HepG2 (cell line): Measurements from ENCODE around the gene VWCE. TPM values are rescaled to one million over a fixed set of nuclear protein-coding genes. Genes with fewer than 3 reads are reported as not detected.

Experiments used
- BRCA1 ChIP-seq: sonication (generic); formaldehyde crosslinking; IDR thresholded peaks from 2 replicates; pipeline ENCODE4 v1.4.0; 2020; ENCODE audit warnings: missing genetic modification reagents
- CSRNP2 ChIP-seq: sonication (generic); formaldehyde crosslinking; conservative IDR thresholded peaks from 2 replicates; pipeline ENCODE4 v1.8.0; 2022; ENCODE audit warnings: low read depth, missing genetic modification reagents
- E2F5 ChIP-seq: sonication (generic); formaldehyde crosslinking; conservative IDR thresholded peaks from 2 replicates; pipeline ENCODE4 v1.4.0; 2020; ENCODE audit warnings: missing genetic modification reagents
- ESRRA ChIP-seq: sonication (generic); formaldehyde crosslinking; IDR thresholded peaks from 2 replicates; pipeline ENCODE4 v1.5.1; 2020; ENCODE audit warnings: mild to moderate bottlenecking, low read depth, missing genetic modification reagents
- GATAD2A ChIP-seq: IDR thresholded peaks from 2 replicates; pipeline ENCODE4 v1.6.1; 2016
- HNF4G ChIP-seq, 2 experiments: sonication (generic) in 1 of 2; formaldehyde crosslinking in 1 of 2; IDR thresholded peaks; 2 replicates each; pipeline versions ENCODE4 v1.4.0 to v1.6.1; 2011 to 2020; ENCODE audit warnings: borderline replicate concordance in 2 of 2, low read depth in 2 of 2, mild to moderate bottlenecking in 2 of 2, low read length in 1 of 2, missing genetic modification reagents in 1 of 2, moderate library complexity in 1 of 2
- JDP2 ChIP-seq: sonication (generic); formaldehyde crosslinking; IDR thresholded peaks from 2 replicates; pipeline ENCODE4 v1.8.1; 2022; ENCODE audit warnings: missing genetic modification reagents, borderline replicate concordance
- MBNL3 ChIP-seq: fragments of 250-450 bp; sonication (Bioruptor Pico); conservative IDR thresholded peaks from 2 replicates; pipeline ENCODE4 v1.8.0; 2022; ENCODE audit warnings: mild to moderate bottlenecking, inconsistent platforms
- MIER2 ChIP-seq: IDR thresholded peaks from 2 replicates; pipeline ENCODE4 v1.6.1; 2016; ENCODE audit warnings: missing biosample characterization, missing genetic modification reagents
- NFE2 ChIP-seq: sonication (generic); formaldehyde crosslinking; IDR thresholded peaks from 2 replicates; pipeline ENCODE4 v1.4.0; 2020; ENCODE audit warnings: missing genetic modification reagents
- SALL2 ChIP-seq: sonication (generic); formaldehyde crosslinking; IDR thresholded peaks from 2 replicates; pipeline ENCODE4 v1.8.1; 2023; ENCODE audit warnings: mild to moderate bottlenecking, missing genetic modification reagents, inconsistent platforms
- SMARCC2 ChIP-seq: fragments of 450-650 bp; IDR thresholded peaks from 2 replicates; pipeline ENCODE4 v1.6.1; 2017; ENCODE audit warnings: antibody characterized with exemption, mild to moderate bottlenecking
- SP4 ChIP-seq: sonication (generic); formaldehyde crosslinking; IDR thresholded peaks from 2 replicates; pipeline ENCODE4 v1.8.1; 2023; ENCODE audit warnings: mild to moderate bottlenecking, missing genetic modification reagents
- TFDP1 ChIP-seq: IDR thresholded peaks from 2 replicates; pipeline ENCODE4 v1.6.1; 2016; ENCODE audit warnings: missing compliant biosample characterization, missing genetic modification reagents, borderline replicate concordance
- U2AF2 ChIP-seq: fragments of 200-400 bp; formaldehyde crosslinking; IDR thresholded peaks from 2 replicates; pipeline ENCODE4 v1.6.1; 2017; ENCODE audit warnings: low read depth, mild to moderate bottlenecking, low read length
- ZBTB33 ChIP-seq: sonication (generic); formaldehyde crosslinking; IDR thresholded peaks from 2 replicates; pipeline ENCODE4 v1.4.0; 2020; ENCODE audit warnings: missing genetic modification reagents
- ZNF180 ChIP-seq: sonication (generic); formaldehyde crosslinking; IDR thresholded peaks from 2 replicates; pipeline ENCODE4 v1.4.0; 2020; ENCODE audit warnings: low read depth, missing genetic modification reagents, borderline replicate concordance
- ZNF24 ChIP-seq: fragments of 450-650 bp; IDR thresholded peaks from 2 replicates; pipeline ENCODE4 v1.6.1; 2017; ENCODE audit warnings: antibody characterized with exemption, mild to moderate bottlenecking
- ZNF333 ChIP-seq: sonication (generic); formaldehyde crosslinking; IDR thresholded peaks from 2 replicates; pipeline ENCODE4 v1.4.0; 2020; ENCODE audit warnings: mild to moderate bottlenecking, missing genetic modification reagents, borderline replicate concordance
- ZNF335 ChIP-seq: sonication (generic); formaldehyde crosslinking; IDR thresholded peaks from 2 replicates; pipeline ENCODE4 v1.4.0; 2020; ENCODE audit warnings: missing genetic modification reagents
- ZNF563 ChIP-seq: sonication (generic); formaldehyde crosslinking; IDR thresholded peaks from 2 replicates; pipeline ENCODE4 v1.8.0; 2022; ENCODE audit warnings: mild to moderate bottlenecking, moderate library complexity, missing genetic modification reagents
- polyA plus RNA-seq, 8 experiments: library from polyadenylated mRNA; depleted of rRNA in 3 of 8; stranded (reverse) in 7 of 8; unstranded in 1 of 8; fragments of >200 nt; fragmentation: Illumina TruSeq in 4 of 8; extraction: Trizol in 4 of 8; gene quantifications; 2 replicates each; pipeline versions ENCODE4 v1.2.1 to v1.2.3, GENCODE V29; 2011 to 2016; ENCODE audit warnings: low read depth in 4 of 8, missing spikeins in 1 of 8, mixed read lengths in 1 of 8; ENCODE audit not compliant: insufficient read depth in 1 of 8
- total RNA-seq, 5 experiments: library from RNA; depleted of rRNA; stranded (reverse); fragments of >200 nt; fragmentation: Illumina TruSeq; extraction: Trizol; gene quantifications; 2 replicates each; pipeline ENCODE4 v1.2.3, GENCODE V29; 2016; ENCODE audit warnings: low read depth in 1 of 5

The VWCE gene
- total and polyA plus RNA-seq, 2 of the 13 experiments (the other 11 are each of a cell fraction or from before 2014, with no cell fraction given) = 27.6 to 58.3 TPM

GRCh38 chr11:61298663-61299244, 3.6 kb upstream of the VWCE start (continued):
- no peak for TF ChIP-seq E2F5 (CRISPR knock-in tag)
- TF ChIP-seq SMARCC2 = no peak
- 0 out of 2 replicates have a peak, but pooled peaks have one; percentile 37 for TF ChIP-seq SP4
- TF ChIP-seq JDP2 (CRISPR knock-in tag) = no peak
- TF ChIP-seq NFE2 = no peak
- TF ChIP-seq ZNF333 (CRISPR knock-in tag) = no peak
- TF ChIP-seq MBNL3 (CRISPR knock-in tag) = no peak
- peak; percentile 97 for TF ChIP-seq HNF4G (IDR thresholded peaks at IDR 0.05; ENCODE audit: borderline replicate concordance, low read depth, low read length)
- peak; percentile 97 for TF ChIP-seq HNF4G (CRISPR knock-in tag; IDR thresholded peaks at IDR 0.05; ENCODE audit: borderline replicate concordance, low read depth)
- TF ChIP-seq ESRRA = no peak
- TF ChIP-seq ZNF563 (CRISPR knock-in tag) = no peak
- TF ChIP-seq ZNF180 (CRISPR knock-in tag) = no peak
- no peak for TF ChIP-seq BRCA1 (CRISPR knock-in tag)
- TF ChIP-seq ZNF335 (CRISPR knock-in tag) = no peak
- no peak for TF ChIP-seq SALL2 (CRISPR knock-in tag)
- TF ChIP-seq U2AF2 = no peak
- no peak for TF ChIP-seq CSRNP2
- peak; percentile 18; the same call in 1 of the 2 replicates for TF ChIP-seq ZBTB33 (CRISPR knock-in tag)
- peak; percentile 59; the same call in 1 of the 2 replicates for TF ChIP-seq MIER2 (CRISPR knock-in tag)
- TF ChIP-seq TFDP1 (CRISPR knock-in tag) = no peak; the same call in 1 of the 2 replicates
- TF ChIP-seq GATAD2A (CRISPR knock-in tag) = peak; percentile 84
- no peak for TF ChIP-seq ZNF24
